NCI-H1092 treated with DMSO at 0.1 percent for 48 hours (cell line): ENCODE data around the gene WDFY4.

ENCODE experiments used
- DNase-seq: peaks from one replicate; lab custom pipeline; 2025; lab: John Stamatoyannopoulos, UW

WDFY4 gene

DNA sequence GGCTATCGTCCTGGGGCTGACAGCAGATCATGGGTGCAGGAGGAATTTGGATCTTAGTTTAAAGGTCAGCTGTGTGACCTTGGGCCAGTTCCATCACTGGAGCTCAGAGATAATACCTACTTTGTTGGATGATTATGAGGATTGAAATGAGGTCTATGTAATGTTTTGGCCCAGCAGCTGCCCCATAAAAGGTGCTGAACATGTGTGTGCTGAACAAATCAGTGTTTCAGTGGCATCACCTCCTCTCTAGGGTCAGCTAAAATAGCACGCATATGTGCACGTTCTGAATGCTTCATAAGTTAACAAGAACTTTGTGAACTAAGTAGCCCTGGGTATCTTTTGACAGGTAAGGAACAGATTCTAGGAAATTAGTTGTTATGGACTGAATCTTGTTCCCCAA, 339.8 kb downstream of the WDFY4 start:
- DNase-seq = no peak

DNA sequence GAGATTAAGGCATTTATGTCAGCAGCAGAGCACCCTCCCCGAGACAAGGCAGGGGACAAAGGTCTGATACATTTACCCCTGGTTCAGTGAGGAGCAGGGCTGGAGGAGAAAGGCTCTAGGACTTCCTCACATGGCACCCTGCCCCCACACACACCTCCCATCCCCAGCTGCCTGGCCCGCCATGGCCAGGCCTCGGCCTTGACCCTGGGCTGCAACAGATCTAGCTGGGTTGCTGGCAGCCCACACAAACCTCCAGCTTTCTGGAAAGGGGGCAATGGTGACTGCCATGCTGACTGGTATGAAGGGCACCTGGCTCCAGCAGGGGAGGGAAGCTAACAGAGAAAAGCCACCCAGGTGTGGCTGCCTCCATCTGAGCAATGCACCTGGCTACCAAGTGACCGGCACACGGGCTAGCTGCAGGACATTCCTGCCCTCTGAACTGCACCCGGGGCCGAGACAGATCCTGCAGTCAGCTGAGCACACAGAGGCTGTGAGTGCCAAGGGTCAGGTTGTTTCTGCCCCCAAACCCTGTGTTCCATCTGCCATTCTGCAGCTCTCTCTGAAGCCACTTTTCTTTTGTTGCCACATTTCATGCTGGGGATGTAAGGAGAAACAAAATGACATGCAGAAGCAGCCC, 340.8 kb downstream of the WDFY4 start:
- no peak for DNase-seq

DNA sequence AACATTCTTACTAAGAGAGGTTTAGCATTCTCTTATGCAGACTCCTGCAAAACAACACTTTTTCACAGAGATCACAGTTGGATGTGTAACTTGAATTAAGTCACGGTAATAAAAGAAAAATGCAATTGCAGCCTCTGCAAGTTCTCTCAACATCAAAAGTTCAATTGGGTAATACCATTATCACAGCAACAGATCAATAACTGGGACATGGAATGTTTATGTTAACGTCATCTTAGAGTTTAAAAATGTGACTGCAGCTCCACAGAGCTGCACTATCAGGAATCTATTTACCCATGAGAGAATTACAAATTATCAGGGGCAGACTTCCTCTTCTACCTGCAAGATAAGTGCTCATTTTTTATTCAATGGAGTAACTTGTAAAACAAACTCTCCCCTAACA, 344.0 kb downstream of the WDFY4 start:
- DNase-seq = no peak

DNA sequence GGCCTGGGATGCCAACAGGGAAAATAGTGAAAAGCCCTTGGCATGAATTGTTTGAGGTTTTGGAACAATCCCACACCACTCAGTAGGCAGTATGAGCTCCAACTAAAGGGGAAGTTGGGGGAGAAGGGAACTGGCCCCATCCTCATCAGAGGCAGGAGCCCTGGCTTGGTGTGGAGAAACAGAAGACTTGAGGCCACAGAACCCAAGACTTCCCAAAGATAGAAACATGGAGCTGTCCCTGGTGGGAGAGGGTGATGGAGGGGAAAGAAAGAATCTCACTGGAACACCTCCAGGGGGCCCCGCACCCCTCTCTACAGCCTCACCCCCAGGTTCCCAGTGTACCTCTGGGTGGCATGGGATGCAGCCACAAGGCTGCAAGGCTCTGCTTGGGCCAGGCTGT, 345.0 kb downstream of the WDFY4 start:
- DNase-seq = no peak
